NK-92 (cell line): ENCODE measurements around the gene CLIC3.
"Not testable (repeated sequence)": the region's sequence is repeated elsewhere in the genome, so short reads cannot be mapped to it uniquely, and the experiment has no call there.

ENCODE experiments used
- DNase-seq: peaks from one replicate; lab custom pipeline; 2025; ENCODE audit not compliant: unreplicated experiment; lab: John Stamatoyannopoulos, UW

CLIC3 gene

DNA sequence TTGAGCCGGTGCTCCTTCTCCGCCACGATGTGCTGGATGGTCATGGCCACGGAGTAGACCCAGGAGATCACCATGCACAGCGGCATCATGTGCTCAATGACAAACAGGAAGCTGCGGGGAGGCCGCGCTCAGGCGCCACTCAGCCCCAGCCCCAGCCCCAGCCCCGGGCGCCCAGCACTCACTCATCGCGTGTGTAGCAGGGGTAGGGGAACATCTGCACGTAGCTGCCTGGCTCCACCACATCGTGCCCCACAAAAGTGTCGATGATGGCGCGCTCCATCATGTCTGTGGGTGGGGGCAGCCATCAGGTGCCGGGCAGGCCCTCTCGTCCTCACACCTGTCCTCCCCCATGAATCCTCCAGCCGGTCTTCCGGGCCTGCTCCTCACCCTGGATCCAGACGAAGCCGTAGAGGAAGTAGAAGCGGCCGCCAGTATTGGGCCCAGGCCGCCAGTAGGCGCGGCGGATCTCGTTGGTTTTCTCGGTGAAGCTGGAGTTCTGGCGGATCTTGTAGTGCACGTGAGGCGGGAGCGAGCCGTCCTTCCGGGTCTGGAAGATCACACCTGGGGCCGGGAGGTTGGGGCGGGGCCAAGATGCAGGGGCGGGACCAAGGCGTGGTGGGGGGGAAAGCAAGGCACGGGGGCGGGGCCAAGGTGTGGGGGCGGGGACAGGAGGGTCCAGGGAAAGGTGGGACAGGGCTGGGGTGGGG is 21.6 kb upstream of the CLIC3 start:
- no peak for DNase-seq

DNA sequence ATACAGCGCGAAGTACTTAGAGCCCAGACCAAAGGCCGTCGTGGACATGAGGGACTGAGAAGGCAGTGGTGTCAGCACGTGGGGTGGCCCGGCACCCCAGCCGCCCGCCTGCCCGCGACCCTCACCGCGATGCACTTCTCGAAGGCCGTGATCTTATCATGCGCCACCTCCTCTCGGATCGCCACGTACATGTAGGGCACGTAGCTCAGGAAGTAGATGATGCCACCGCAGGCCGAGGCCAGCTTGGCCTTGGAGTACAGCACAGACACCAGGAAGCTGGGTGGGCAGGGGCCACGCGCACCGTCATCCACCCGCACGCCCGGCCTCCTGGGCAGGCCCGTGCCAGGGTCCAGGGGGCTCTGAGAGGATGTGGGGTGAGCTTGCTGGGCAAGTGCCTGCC is 20.7 kb upstream of the CLIC3 start:
- no peak for DNase-seq

DNA sequence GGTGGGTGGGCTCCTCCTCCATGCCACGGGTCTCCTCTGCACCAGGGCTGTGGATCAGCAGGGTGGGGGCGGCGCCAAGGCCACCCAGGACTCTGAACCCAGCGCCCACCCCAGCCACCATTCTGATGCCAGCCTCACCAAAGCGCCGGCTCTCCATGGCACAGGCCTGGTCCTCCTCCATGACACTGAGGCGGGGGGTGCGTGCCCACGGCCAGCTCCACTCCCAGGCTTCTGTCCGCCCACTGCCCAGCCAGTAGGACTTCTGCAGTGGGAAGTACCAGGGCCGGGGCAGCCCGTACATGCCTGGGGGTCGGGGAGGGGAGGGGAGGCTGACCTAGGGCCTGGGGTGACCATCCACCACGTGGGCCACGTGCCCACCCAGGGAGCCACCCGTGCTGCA is 20.1 kb upstream of the CLIC3 start:
- no peak for DNase-seq

DNA sequence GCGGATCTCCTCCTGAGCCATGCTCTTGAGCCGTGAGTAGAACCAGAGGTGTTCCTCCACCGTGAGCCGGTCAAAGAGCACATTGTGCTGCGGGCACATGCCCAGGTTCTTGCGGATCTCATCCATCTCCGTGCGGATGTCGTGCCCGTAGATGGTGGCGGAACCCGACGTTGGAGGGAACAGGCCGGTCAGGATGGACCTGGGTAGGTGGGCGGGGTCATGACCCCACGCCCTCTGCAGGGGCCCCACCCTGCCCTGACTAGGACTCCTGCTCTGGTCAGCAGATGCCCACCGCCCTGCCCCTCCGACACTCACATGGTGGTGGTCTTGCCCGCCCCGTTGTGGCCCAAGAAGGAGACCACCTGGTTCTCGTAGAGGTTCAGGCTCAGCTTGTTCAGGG is 19.6 kb upstream of the CLIC3 start:
- no peak for DNase-seq

DNA sequence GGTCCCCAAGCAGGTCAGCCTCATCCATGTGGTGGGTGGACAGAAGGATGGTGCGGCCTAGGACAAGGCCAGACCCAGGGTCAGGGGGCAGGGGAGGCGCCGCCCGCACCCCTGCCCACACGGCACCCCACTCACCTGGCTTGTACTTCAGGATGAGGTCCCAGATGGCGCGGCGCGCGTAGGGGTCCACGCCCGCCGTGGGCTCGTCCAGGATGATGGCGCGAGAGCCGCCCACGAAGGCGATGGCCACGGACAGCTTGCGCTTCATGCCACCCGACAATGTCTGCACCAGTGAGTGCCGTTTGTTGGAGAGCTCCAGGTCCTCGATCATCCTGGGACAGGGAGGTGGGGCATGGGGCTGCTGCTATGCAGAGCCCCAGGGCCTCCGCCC is 19.2 kb upstream of the CLIC3 start:
- no peak for DNase-seq

DNA sequence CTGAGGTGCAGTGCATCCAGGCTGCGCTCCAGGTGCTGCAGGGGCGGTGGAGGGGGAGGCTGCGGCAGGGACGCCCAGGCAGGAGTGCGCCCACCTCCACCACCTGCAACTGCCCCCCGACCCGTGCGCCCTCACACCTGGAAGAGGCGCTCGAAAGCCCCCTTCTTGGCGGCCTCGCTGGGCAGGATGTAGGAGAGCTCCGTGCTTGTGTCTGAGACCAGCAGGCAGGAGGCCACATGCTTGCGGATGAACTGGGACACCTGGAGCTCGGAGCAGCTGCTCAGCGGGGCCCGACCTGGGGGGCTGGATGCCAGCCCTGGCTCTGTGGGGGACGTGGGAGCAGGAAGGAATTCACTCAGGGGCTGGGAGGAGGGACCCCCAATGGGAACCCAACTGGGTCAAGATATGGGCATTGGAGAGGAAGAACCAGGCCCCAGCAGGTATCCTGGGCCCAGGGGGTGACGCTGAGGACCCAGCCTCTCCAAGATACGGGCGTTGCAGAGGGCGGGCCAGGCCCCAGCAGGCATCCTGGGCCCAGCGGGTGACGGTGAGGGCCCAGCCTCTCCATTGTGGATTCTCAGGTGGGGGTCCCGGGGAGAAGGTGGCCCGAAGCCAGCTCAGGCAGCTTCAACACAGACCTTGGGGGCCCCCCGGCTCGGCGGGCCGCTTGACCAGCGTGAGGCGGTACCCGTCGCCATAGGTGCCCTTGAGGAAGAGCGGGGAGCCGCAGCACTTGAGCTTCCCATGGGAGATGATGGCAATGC is 18.6 kb upstream of the CLIC3 start:
- no peak for DNase-seq

DNA sequence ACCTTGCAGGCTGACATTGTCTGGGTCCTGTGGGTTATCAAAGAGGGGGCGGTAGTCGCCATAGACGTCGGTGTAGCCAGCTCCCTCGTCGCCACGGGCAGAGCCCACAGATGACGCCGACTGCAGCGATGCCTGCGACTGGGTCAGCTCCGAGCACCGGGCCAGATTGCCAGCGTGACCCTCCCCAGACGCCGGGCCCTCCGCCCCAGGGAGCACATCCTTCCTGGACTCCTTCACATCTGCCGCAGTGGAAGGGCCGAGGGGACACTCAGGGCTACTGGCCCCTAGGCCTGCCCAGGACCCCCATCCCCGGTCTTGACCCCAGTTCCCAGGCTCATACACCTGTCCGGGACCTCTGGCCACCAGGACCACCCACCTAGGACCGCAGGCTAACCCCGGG is 17.8 kb upstream of the CLIC3 start:
- DNase-seq: no peak

DNA sequence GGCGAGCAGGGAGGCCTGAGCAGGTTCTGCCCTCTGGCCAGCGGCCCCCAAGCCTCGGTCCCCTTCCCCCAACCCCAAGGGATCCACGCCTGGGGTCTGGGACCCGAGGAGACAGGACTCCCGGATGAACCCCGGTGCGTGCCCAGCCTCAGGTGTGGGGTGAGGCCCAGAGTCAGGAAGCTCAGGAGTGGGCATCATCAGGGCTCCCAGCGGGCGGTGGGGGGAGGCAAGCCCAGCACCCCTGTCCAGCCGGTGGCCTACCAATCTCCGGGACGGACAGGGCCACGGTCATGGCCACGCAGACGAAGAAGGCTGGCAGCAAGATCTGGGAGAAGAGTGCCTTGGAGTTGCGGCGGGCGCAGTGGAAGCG is 17.2 kb upstream of the CLIC3 start:
- no peak for DNase-seq

DNA sequence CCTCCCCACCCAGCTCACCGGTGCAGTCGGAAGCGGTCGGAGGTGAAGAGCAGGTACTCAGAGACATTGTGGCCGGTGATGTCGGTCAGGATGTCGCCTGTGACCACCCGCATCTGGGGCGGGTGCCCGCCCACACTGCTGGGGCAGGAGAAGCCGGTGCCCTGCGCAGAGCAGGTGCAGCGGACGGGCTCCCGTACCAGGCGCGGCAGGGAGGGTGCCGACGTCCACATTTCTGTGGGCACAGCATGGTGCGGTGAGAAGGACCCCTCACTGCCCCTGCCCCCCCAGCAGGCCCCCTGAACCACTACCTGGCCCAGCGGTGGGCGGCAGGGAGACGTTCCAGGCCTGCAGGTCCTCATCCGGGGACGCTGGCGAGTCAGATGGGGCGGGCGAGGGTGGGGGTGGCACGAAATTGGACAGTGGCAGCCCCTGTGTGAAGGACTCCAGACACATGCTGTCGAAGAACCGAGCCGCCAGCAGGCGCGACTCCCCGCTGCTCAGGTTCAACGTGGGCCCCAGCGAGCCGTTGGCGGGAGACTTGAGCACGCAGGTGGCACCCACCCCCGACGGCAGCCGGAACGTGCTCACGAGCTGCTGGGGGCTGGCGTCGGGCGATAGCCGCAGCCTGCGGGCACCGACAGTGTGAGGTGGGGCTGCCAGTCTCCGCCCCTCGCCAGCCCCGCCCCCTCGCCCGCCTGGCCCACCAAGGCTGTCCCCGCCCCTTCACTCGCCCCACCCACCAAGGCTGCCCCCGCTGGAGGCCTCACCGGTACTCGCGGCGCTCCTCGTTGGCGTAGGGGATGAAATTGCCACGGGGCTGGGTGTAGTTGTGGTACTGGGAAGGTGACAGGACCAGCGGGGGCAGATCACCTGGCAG is 16.6 kb upstream of the CLIC3 start:
- DNase-seq: no peak

DNA sequence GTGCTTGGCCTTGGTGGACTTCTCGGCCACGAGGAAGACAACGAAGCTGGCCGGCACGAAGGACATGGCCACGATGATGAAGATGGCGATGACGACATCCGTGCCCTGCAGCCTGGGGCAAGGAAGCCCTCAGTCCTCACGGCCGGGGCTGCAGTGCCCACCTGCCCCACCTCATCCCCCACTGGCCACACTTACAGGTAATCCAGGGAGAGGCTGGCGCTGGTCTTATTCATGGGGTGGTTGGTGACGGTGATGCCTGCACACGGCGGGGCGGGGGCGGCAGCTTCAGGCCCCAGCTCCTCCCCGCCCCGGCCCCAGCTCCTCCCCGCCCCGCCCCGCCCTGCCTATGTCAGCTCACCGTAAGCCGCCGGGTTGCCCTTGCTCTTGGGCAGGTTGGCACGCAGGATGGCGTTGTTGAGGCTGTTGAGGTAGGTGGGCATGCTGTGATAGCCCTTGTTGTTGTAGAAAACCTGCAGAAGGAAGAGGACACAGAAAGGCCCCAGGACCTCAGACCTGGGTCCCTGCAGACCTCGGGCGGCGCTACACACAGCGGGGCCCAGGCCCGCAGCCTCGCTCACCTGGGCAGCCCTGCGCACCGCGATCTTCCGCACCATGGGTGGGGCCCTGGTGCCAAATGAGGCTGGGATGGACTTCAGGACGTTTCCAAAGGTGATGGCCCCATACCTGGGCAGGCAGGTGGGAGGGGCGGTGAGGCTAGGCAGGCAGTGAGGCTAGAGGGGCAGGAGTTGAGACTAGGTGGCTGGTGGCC is 15.7 kb upstream of the CLIC3 start:
- DNase-seq: no peak

DNA sequence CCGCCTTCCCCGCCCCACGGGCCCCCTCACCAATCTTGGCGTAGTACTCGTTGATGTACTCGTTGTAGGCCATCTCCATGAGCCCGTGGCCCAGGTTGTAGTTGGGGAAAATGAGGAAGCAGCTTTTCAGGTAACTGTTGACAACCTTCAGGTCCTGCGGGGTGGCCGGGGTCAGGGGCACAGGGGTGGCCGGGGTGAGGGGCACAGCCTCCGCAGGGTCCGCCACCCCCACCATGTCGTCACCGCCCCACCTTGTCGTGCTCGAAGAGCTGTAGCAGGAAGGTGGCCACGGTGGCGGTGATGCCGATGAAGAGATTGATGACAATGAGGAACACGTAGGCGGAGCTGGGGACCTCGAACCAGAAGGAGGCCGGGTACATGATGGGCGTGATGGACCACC is 14.8 kb upstream of the CLIC3 start:
- no peak for DNase-seq

DNA sequence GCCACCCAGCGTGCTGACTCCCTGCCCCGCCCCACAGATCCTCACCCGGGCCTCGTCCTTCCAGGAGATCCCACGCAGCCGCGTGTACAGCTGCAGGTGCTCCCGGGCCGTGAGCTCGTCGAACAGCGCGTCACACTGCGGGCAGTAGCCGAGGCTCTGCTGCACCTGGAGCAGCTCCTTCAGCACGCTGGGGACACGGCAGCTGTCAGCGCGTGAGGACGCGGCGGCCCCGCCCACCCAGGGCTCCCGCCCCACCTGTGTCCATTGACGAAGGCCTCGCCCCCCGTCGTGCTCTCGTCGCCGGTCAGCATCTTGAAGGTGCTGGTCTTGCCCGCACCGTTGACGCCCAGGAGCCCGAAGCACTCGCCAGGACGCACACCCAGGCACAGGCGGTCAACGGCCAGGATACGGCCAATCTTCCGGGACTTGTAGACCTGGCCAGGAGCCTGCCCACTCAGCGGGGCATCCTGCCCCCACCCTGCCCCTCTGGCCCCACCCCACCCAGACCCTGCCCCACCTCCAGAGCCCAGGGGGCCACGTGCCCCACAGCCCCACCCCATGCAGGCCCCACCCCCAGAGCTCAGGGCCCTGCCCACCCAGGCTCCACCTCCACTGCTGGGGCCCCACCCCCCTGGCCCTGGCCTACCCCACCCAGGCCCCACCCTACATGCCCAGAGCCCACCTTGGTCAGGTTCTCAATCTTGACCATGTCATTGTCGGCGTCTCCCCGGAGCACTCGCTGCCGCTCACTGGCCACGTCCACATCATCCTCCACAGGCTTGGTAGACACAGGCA is 13.8 kb upstream of the CLIC3 start:
- no peak for DNase-seq

DNA sequence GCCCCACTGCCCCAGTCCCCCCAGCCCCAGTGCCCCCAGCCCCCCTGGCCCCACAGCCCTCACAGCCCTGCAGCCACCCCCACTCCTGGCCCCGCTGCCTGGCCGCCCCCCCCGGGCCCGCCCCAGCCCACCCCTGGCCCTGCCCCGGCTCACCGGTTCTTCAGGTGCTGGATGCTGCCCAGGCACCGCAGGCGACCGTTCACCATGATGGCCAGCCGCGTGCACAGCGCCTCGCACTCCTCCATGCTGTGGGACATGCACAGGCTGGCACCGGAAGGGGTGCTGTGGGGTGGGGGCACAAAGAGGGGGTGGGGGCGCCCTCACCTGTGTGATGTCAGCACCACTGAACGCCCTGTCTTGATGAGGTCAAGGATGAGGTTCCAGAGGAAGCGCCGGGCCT is 12.8 kb upstream of the CLIC3 start:
- DNase-seq: no peak

DNA sequence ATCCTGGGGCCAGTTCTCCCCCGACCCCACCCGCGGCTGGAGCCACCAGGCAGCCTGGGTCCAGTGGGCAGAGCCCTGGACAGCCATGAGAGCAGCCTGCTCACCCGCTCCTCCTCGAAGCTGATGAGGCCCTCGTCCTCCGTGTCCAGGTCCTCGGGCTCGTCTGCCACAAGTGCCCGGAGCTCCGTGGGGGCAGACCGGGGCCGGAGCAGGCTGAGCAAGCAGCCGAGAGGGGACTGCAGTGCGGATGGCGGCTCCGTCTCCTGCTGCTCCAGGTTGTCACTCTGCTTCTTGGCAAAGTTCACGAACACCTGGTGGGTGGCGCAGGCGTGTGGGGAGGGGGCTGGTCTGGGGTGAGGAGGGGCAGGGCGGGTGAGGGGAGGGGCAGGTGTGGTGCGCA is 11.9 kb upstream of the CLIC3 start:
- DNase-seq: no peak

DNA sequence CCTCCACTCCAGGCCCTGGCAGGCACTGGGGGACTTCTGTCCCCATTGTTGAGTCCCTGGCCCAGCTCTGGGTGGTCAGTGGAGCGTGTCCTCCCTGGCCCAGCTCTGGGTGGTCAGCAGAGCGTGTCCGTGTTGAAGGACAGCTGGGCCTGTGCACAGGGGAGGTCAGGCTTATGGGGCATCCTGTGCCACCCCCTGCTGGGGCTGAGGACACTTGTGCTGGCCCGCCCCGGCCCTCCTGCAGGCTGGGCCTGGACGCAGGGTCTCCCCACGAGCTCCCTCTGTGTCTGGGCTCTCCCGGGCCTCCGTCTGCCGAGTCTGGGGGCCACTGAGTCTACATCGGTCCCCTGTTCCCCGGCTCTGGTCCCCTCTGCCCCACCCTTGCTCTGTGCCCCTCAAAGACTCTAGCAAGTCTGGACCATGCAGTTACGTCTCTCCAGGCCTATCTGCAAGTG is 11.5 kb upstream of the CLIC3 start:
- no peak for DNase-seq

DNA sequence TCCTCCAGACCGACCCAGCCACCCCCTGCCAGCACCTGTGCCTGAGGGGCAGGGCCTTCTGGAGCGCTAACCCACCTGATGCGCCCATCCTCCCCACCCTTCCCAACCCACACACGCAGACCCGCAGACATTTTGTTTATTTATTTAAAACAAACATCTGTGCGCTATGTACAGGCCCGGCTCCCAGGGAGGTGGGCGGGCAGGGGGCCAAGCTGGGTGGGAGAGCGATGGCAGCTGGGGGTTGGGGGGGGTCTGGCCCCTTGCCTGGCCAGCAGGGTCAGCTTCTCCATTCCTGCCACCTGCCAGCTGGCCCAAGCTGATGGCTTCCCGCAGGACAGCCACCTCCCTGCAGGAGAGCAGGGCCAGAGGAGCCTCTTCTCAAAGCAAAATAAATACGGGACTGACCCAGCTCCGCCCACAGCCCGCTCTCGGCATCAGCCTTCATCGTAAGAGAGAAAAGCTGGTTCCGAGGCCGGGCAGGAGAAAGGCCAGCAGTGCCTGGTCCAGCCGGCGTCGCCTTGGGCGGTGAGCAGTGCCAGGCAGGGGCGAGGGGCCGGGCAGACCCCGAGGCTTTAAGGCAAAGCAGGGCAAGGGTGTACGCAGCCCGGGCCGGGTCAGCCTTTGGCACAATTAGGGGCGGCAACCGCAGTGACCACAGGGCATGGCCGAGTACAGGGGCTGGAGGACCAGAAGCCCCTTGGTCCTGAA is 10.9 kb upstream of the CLIC3 start:
- DNase-seq: no peak

DNA sequence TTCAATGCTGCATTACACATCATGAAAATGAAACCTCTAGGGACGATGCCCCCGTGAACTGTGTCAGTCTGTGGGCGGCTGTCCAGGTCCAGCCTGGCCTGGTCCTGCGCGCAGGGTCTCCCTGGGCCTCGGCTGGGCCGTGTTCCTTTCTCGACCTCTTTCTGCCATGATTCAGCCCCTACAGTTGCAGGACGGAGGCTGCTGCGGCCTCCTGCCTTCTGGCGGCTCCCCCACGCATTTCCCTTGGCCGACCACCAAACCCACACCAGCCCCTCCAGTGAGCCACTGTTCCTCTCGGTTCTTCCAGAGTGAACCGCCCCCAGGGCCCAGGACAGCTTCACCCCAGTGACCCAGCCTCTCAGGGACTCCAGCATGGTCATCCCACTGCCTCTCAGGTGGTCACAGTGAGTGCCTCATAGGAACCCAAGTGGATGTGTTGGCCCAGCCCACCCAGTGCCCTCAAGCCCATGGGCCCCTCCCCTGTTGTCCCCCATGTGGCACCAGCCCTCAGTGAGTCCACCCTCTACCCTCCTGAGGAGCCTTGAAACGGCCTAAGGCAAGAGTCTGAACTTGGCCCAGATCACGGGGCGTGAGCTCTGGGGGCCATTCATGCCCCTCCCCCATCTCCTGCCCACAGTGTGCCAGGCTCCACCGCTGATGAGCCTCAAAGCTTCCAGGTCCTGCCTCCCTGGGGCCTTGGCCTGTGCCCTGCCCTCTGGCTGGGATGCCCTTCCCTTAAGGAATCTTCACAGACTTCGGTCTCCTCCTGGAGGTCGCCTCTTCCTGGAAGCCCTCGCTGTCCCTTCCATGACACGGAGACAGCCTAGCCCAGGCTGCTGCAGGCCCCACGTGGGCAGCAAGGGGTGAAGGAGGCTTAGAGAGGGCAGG is 10.0 kb upstream of the CLIC3 start:
- no peak for DNase-seq

DNA sequence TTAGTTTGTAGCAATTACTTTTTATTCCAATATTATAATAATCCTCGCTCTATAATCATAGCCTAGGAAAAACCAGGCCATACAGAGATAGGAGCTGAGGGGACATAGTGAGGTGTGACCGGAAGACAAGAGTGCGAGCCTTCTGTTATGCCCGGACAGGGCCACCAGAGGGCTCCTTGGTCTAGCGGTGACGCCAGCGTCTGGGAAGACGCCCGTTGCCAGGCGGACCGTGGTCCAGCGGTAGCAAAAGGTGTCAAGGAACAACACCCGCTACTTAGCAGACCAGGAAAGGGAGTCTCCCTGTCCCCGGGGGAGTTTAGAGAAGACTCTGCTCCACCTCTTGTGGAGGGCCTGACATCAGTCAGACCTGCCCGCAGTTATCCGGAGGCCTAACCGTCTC is 7.9 kb upstream of the CLIC3 start:
- DNase-seq: not testable (repeated sequence)

DNA sequence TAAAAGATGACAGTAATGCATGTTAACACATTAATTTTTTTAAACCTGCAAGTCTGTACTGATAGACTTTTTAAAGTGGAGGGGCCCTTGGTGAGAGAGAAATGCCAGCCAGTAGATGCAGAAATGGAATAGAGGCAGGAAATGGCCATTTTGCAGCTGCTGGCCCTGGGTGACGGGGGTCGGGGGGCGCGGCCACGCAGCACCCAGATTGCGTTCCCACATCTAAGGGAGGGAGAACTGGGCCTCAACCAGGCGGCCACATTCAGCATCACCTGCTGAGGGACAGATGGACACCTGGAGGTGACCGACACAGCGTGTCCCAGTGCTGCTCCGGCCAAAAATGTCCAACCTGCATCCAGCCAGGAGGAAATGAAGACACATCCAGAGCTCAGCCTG is 6.3 kb upstream of the CLIC3 start:
- DNase-seq: no peak
